K562 (cell line): ENCODE results near the gene URI1. TPM values are rescaled to one million over a fixed set of nuclear protein-coding genes. Genes with fewer than 3 reads are reported as not detected.

Experiments used
- ATAC-seq: fragments of 200-7000 bp; cut with Tn5 transposase; 3 replicates; pipeline ENCODE4 v1.9.1; 2020; ENCODE audit warnings: moderate library complexity
- BruUV-seq: library from RNA; stranded (reverse); fragments of 400-500 nt; replicated peaks from 2 replicates; lab custom pipeline; 2021; lab: Mats Ljungman, UMichigan
- CTCF ChIA-PET: fragments of 300-600 bp; formaldehyde crosslinking; extraction: SDS; loops from one replicate; lab custom pipeline; 2021; ENCODE audit warnings: low intra/inter-chr PET ratio; lab: Yijun Ruan, JAX
- POLR2A ChIA-PET: fragments of 300-600, 350-650 bp; sonication (Branson Sonifier 250); formaldehyde crosslinking; extraction: SDS; loops from one replicate; lab custom pipeline; 2021; ENCODE audit warnings: antibody characterized with exemption, inconsistent platforms; lab: Yijun Ruan, JAX
- DNase-seq, 4 experiments: peaks; one replicate each; pipeline versions ENCODE4 v3.0.0 to v3.0.0-alpha.2; 2011 to 2018; ENCODE audit warnings: low spot score in 3 of 4, mixed read lengths in 3 of 4; ENCODE audit errors: extremely low read depth in 1 of 4
- FAIRE-seq: peaks from 2 replicates; lab custom pipeline; 2011; peaks lifted over from hg19 to GRCh38; lab: Jason Lieb, UNC
- H2AFZ ChIP-seq: 2 replicates; pipeline ENCODE4 v1.6.0; 2011; ENCODE audit warnings: low read depth, low read length, control low read depth, inconsistent platforms
- H3K27ac ChIP-seq: fragments of 200-600 bp; 3 replicates; pipeline ENCODE4 v1.8.0; 2011; ENCODE audit warnings: low read depth, mild to moderate bottlenecking, control low read depth, inconsistent platforms, low read length, moderate library complexity, mixed read lengths; ENCODE audit errors: extremely low read depth
- H3K27me3 ChIP-seq, 2 experiments: fragments of 300-600 bp in 1 of 2; 2 replicates in 1 of 2; 3 replicates in 1 of 2; pipeline versions ENCODE4 v1.6.0 to v1.8.0; 2011; ENCODE audit warnings: inconsistent platforms in 2 of 2, low read length in 2 of 2, mild to moderate bottlenecking in 1 of 2, mixed read lengths in 1 of 2, moderate library complexity in 1 of 2; ENCODE audit not compliant: control insufficient read depth in 2 of 2, insufficient read depth in 2 of 2
- H3K36me3 ChIP-seq: fragments of 300-600 bp; 3 replicates; pipeline ENCODE4 v1.8.0; 2011; ENCODE audit warnings: mild to moderate bottlenecking, low read length, inconsistent platforms; ENCODE audit not compliant: control insufficient read depth, insufficient read depth
- H3K4me1 ChIP-seq, 2 experiments: fragments of 200-600 bp in 1 of 2; replicated peaks in 1 of 2; 2 replicates in 1 of 2; 3 replicates in 1 of 2; pipeline versions ENCODE4 v1.5.1 to v1.8.0; 2011; ENCODE audit warnings: inconsistent platforms in 2 of 2, low read length in 2 of 2, mild to moderate bottlenecking in 1 of 2, mixed read lengths in 1 of 2, moderate library complexity in 1 of 2; ENCODE audit not compliant: control insufficient read depth in 2 of 2, insufficient read depth in 2 of 2
- H3K4me2 ChIP-seq: 2 replicates; pipeline ENCODE4 v1.6.1; 2011; ENCODE audit warnings: low read length, control low read depth, inconsistent platforms, mixed read lengths; ENCODE audit not compliant: insufficient read depth
- H3K4me3 ChIP-seq: fragments of 200-600 bp; sonication (generic), shearing (Covaris generic); 2 replicates; pipeline ENCODE4 v1.5.1; 2016; ENCODE audit warnings: control low read depth, inconsistent platforms
- H3K79me2 ChIP-seq: fragments of 200-600 bp; 3 replicates; pipeline ENCODE4 v1.8.0; 2011; ENCODE audit warnings: low read length, inconsistent platforms; ENCODE audit not compliant: control insufficient read depth, insufficient read depth
- H3K9ac ChIP-seq, 2 experiments: 2 replicates each; pipeline versions ENCODE4 v1.6.0 to v1.6.1; 2011; ENCODE audit warnings: low read depth in 2 of 2, low read length in 2 of 2, control low read depth in 1 of 2, inconsistent platforms in 1 of 2, mild to moderate bottlenecking in 1 of 2, mixed read lengths in 1 of 2; ENCODE audit not compliant: insufficient read depth in 1 of 2
- H3K9me1 ChIP-seq: one replicate; pipeline ENCODE4 v1.6.0; 2011; ENCODE audit warnings: inconsistent platforms, mild to moderate bottlenecking, low read length, moderate library complexity; ENCODE audit not compliant: control insufficient read depth, insufficient read depth
- H3K9me3 ChIP-seq: replicated peaks from 2 replicates; pipeline ENCODE4 v1.5.1; 2011; ENCODE audit warnings: low read depth, low read length, inconsistent platforms; ENCODE audit not compliant: control insufficient read depth, insufficient read depth
- H4K20me1 ChIP-seq: replicated peaks from 2 replicates; pipeline ENCODE4 v1.6.1; 2011; ENCODE audit warnings: low read length, inconsistent platforms, mixed read lengths; ENCODE audit not compliant: control insufficient read depth, insufficient read depth
- CBX8 ChIP-seq: fragments of 200-600 bp; sonication (generic); IDR thresholded peaks from 2 replicates; pipeline ENCODE4 v1.6.1; 2012; ENCODE audit warnings: borderline replicate concordance, mixed run types, low read depth, mild to moderate bottlenecking, moderate library complexity, mixed read lengths, low read length, control low read depth, inconsistent platforms; ENCODE audit not compliant: poor library complexity, severe bottlenecking; ENCODE audit errors: extremely low read depth
- SPI1 ChIP-seq: IDR thresholded peaks from 2 replicates; pipeline ENCODE4 v1.6.1; 2011; ENCODE audit warnings: low read depth, low read length, control low read depth, borderline replicate concordance
- SRSF9 ChIP-seq: fragments of 200-400 bp; formaldehyde crosslinking; IDR thresholded peaks from 2 replicates; pipeline ENCODE4 v1.6.1; 2017; ENCODE audit warnings: low read depth, low read length, borderline replicate concordance
- ZFPM2 ChIP-seq: fragments of 250-450 bp; sonication (Bioruptor Pico); IDR thresholded peaks from 2 replicates; pipeline ENCODE4 v1.5.1; 2022; ENCODE audit warnings: mild to moderate bottlenecking
- ZNF282 ChIP-seq: sonication (generic); formaldehyde crosslinking; IDR thresholded peaks from 2 replicates; pipeline ENCODE4 v1.8.1; 2023; ENCODE audit warnings: missing genetic modification reagents
- WGBS: fragments of 100-300 bp; shearing (Covaris generic); methylation state at CpG from one replicate; pipeline ENCODE4 v1.1.6; 2016; ENCODE audit warnings: low coverage, mixed read lengths; ENCODE audit not compliant: insufficient coverage; ENCODE audit errors: missing lambda C conversion rate; 5-methylcytosine and 5-hydroxymethylcytosine counted together
- in situ Hi-C: fragments of 300-500 bp; cut with MboI; formaldehyde crosslinking; loops from 4 replicates; pipeline ENCODE4 v1.15.0; 2018; ENCODE audit warnings: inconsistent platforms, mixed read lengths
- intact Hi-C: fragments of 100-400 bp; cut with micrococcal nuclease; formaldehyde crosslinking; loops from 2 replicates; pipeline ENCODE4 v1.14.2; 2022
- polyA plus RNA-seq, 8 experiments: library from polyadenylated mRNA; depleted of rRNA in 4 of 8; stranded (reverse) in 5 of 8; unstranded in 3 of 8; fragments of >200 nt; fragmentation: Nextera tagmentation in 2 of 8; fragmentation: Illumina TruSeq in 1 of 8; extraction: Ambion mirVana in 2 of 8; extraction: Trizol in 1 of 8; gene quantifications; 2 replicates each; pipeline versions ENCODE4 v1.2.1 to v1.2.3, GENCODE V29; 2011 to 2014; ENCODE audit warnings: inconsistent platforms in 1 of 8, missing spikeins in 1 of 8
- total RNA-seq, 7 experiments: library from RNA; depleted of rRNA in 6 of 7; stranded (reverse); fragments of >200 nt in 6 of 7; fragmentation: Illumina TruSeq in 2 of 7; extraction: Trizol in 2 of 7; gene quantifications; 2 replicates each; pipeline versions ENCODE4 v1.2.1 to v1.2.3, GENCODE V29; 2011 to 2021; ENCODE audit warnings: low replicate concordance in 1 of 7

URI1 gene
- total and polyA plus RNA-seq, 9 of the 15 experiments (the other 6 are each of a cell fraction or from before 2014, with no cell fraction given): 16.9 to 87.4 (median 63.9) TPM

DNA sequence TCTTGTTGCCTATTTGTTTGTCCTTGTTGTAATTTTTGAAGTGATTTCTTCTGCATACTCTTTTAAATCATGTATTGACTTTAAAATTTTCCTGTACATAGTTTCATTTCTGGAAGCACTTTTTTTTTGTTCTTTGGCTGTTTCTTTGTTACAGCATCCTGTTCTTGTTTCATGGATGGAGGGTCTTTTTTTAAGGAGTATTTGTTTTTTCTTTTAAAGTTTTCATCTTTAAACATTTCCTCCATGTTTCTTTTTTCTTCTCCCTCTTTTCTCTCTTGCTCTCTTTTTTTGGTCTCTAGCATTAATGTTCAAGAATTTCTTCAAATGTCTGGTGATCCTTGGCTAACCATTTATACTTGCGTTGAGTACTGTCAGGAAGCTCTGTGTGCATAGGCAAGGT is 58.8 kb downstream of the URI1 start (continued):
- no peak for TF ChIP-seq SRSF9
- TF ChIP-seq ZNF282 (CRISPR knock-in tag): no peak
- TF ChIP-seq CBX8: no peak

GRCh38 chr19:30001301-30001700 is 59.3 kb downstream of the URI1 start:
- no peak for DNase-seq
- no peak overlapping the region for H3K4me3 ChIP-seq
- intact Hi-C loops: no loop called here
- H3K9me1 ChIP-seq: no peaks in the 10 kb centered on the region
- BruUV-seq: no TSS peak
- WGBS: 84% methylated on average over 3 of the region's 3 CpGs
- TF ChIP-seq ZFPM2: no peak
- TF ChIP-seq SPI1: peak; percentile 68; the same call in 1 of the 2 replicates
- TF ChIP-seq, all 486 proteins: peak for 1
- Histone ChIP-seq H3K79me2 (peaks cover 91% of the 10 kb centered on the region), H2AFZ (no peak overlapping the region), H3K27me3 (no peaks in the 10 kb centered on the region), H3K36me3 (peaks cover 25% of the 10 kb centered on the region; the same call in 2 of the 3 replicates), H3K9me3 (no peaks in the 10 kb centered on the region; the same call in 1 of the 2 replicates), H3K27ac (no peak overlapping the region), H3K4me2 (no peak overlapping the region), H3K4me1 (peaks cover 0 to 5% of the 10 kb centered on the region in 2 experiments; a peak in 1 of 5 replicates), H4K20me1 (no peaks in the 10 kb centered on the region), H3K9ac (no peak overlapping the region)
- ChIA-PET POLR2A (no interaction called here), CTCF (no interaction called here)
- in situ Hi-C loops: no loop called here
- ATAC-seq (no peak), FAIRE-seq (no peak)
